ENCODE data around the gene NTNG2. TPM values are rescaled to one million over a fixed set of nuclear protein-coding genes. Genes with fewer than 3 reads are reported as not detected.

The NTNG2 gene
- total and polyA plus RNA-seq, 10 of the 15 experiments (the other 5 are each of a cell fraction or from before 2014, with no cell fraction given) = 0.37 to 0.79 (median 0.45) TPM; not detected in 6

GRCh38 chr9:132135456-132135855 lies 26.4 kb upstream of the NTNG2 start (continued):
- TF ChIP-seq, protein P1, sequence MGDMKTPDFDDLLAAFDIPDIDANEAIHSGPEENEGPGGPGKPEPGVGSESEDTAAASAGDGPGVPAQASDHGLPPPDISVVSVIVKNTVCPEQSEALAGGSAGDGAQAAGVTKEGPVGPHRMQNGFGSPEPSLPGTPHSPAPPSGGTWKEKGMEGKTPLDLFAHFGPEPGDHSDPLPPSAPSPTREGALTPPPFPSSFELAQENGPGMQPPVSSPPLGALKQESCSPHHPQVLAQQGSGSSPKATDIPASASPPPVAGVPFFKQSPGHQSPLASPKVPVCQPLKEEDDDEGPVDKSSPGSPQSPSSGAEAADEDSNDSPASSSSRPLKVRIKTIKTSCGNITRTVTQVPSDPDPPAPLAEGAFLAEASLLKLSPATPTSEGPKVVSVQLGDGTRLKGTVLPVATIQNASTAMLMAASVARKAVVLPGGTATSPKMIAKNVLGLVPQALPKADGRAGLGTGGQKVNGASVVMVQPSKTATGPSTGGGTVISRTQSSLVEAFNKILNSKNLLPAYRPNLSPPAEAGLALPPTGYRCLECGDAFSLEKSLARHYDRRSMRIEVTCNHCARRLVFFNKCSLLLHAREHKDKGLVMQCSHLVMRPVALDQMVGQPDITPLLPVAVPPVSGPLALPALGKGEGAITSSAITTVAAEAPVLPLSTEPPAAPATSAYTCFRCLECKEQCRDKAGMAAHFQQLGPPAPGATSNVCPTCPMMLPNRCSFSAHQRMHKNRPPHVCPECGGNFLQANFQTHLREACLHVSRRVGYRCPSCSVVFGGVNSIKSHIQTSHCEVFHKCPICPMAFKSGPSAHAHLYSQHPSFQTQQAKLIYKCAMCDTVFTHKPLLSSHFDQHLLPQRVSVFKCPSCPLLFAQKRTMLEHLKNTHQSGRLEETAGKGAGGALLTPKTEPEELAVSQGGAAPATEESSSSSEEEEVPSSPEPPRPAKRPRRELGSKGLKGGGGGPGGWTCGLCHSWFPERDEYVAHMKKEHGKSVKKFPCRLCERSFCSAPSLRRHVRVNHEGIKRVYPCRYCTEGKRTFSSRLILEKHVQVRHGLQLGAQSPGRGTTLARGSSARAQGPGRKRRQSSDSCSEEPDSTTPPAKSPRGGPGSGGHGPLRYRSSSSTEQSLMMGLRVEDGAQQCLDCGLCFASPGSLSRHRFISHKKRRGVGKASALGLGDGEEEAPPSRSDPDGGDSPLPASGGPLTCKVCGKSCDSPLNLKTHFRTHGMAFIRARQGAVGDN (IDR thresholded peaks at IDR 0.05) = no peak
- TF ChIP-seq ZSCAN29 (IDR thresholded peaks at IDR 0.05) (no peak), NFYB (IDR thresholded peaks at IDR 0.05; ENCODE audit: insufficient read depth, low read depth, low read length) (no peak)

- Histone ChIP-seq H3K27me3 (replicated peaks in 1 of 2; ENCODE audit: control insufficient read depth in 2 of 2, insufficient read depth in 2 of 2, low read length in 1 of 2) (peaks cover 0 to 3% of the 10 kb centered on the region in 2 experiments; a peak in 2 of 4 replicates), H3K36me3 (ENCODE audit: control insufficient read depth in 2 of 2, insufficient read depth in 2 of 2, low read length in 1 of 2) (no peaks in the 10 kb centered on the region), H3K9me3 (replicated peaks; ENCODE audit: control insufficient read depth, insufficient read depth, low read length) (no peaks in the 10 kb centered on the region), H2AFZ (ENCODE audit: control insufficient read depth, low read depth, low read length) (no peak overlapping the region), H3K4me2 (ENCODE audit: control insufficient read depth, insufficient read depth) (no peak overlapping the region), H3K79me2 (ENCODE audit: control insufficient read depth, insufficient read depth, low read length) (no peaks in the 10 kb centered on the region), H3K4me1 (ENCODE audit: control insufficient read depth, insufficient read depth, low read length) (no peaks in the 10 kb centered on the region), H3K9ac (ENCODE audit: control insufficient read depth, insufficient read depth, low read length) (no peak overlapping the region), H3K27ac (ENCODE audit: control insufficient read depth, insufficient read depth) (no peak overlapping the region), H4K20me1 (ENCODE audit: control insufficient read depth, insufficient read depth) (no peaks in the 10 kb centered on the region; the same call in 1 of the 2 replicates), H3K4me3 (no peak overlapping the region)
- ChIA-PET RAD21 (ENCODE audit: unreplicated experiment) (no interaction called here), CTCF (no interaction called here), SMC1A (ENCODE audit: uncharacterized antibody, unreplicated experiment) (no interaction called here), POLR2A (no interaction called here)
- in situ Hi-C loops (cut with MboI) (no loop called here), intact Hi-C loops (cut with micrococcal nuclease; ENCODE audit: unreplicated experiment) (no loop called here)
- no peak for FAIRE-seq
- 50% methylated on average over 16 of the region's 16 CpGs for WGBS (ENCODE audit: insufficient coverage, insufficient replicate concordance, low lambda C conversion rate, missing lambda C conversion rate)
- no peak for ATAC-seq
- DNase-seq (ENCODE audit: low read depth, low spot score) = no peak
- BruUV-seq (replicated peaks) = no TSS peak
- TF ChIP-seq RFX5 (IDR thresholded peaks at IDR 0.05; ENCODE audit: low read depth, low read length) (no peak), E4F1 (IDR thresholded peaks at IDR 0.05; ENCODE audit: borderline replicate concordance, partially characterized antibody) (no peak), IRF5 (IDR thresholded peaks at IDR 0.05; ENCODE audit: borderline replicate concordance) (no peak), GABPA (IDR thresholded peaks at IDR 0.05; ENCODE audit: low read depth) (no peak), CHD1 (IDR thresholded peaks at IDR 0.05; ENCODE audit: low read depth, low read length) (no peak), ZBED1 (IDR thresholded peaks at IDR 0.05; ENCODE audit: borderline replicate concordance) (no peak)
- TF ChIP-seq, protein P2, sequence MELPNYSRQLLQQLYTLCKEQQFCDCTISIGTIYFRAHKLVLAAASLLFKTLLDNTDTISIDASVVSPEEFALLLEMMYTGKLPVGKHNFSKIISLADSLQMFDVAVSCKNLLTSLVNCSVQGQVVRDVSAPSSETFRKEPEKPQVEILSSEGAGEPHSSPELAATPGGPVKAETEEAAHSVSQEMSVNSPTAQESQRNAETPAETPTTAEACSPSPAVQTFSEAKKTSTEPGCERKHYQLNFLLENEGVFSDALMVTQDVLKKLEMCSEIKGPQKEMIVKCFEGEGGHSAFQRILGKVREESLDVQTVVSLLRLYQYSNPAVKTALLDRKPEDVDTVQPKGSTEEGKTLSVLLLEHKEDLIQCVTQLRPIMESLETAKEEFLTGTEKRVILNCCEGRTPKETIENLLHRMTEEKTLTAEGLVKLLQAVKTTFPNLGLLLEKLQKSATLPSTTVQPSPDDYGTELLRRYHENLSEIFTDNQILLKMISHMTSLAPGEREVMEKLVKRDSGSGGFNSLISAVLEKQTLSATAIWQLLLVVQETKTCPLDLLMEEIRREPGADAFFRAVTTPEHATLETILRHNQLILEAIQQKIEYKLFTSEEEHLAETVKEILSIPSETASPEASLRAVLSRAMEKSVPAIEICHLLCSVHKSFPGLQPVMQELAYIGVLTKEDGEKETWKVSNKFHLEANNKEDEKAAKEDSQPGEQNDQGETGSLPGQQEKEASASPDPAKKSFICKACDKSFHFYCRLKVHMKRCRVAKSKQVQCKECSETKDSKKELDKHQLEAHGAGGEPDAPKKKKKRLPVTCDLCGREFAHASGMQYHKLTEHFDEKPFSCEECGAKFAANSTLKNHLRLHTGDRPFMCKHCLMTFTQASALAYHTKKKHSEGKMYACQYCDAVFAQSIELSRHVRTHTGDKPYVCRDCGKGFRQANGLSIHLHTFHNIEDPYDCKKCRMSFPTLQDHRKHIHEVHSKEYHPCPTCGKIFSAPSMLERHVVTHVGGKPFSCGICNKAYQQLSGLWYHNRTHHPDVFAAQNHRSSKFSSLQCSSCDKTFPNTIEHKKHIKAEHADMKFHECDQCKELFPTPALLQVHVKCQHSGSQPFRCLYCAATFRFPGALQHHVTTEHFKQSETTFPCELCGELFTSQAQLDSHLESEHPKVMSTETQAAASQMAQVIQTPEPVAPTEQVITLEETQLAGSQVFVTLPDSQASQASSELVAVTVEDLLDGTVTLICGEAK (IDR thresholded peaks at IDR 0.05; ENCODE audit: borderline replicate concordance) = no peak
Observed at GRCh38 chr9:132136151-132136780, 25.6 kb upstream of the NTNG2 start.
